Hematopoietic multipotent progenitor cell treated with erythropoietin and hydrocortisone succinate and interleukin-3 and kit ligand, for 8 days (in vitro differentiated cells): ENCODE results near the gene DCDC1.

ENCODE experiments used
- DNase-seq: peaks from one replicate; pipeline ENCODE4 v3.0.0-alpha.2; 2015

The DCDC1 gene

DNA sequence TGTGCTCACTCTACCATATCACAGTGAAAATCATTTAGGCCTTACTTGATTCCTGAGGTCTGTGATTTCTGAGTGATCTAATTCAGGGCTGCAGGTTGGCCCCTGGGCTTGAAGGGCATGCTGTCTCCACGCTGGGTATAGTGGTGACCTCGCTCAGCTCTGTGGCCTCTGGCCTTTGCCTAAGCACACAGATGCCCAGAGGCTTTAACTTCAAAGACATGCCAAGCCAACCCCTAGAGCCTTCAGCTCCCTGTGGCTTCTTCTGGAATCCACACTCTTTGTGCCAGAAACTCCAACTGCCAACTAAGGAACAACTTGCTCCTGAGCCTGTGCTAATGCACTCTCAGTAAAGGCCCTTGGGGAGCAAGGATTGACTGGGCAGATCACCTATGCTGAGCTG lies 550.8 kb downstream of the DCDC1 start:
- DNase-seq = no peak

- no peak for DNase-seq
Measured at GRCh38 chr11:30816959-30817880, 552.3 kb downstream of the DCDC1 start.

GRCh38 chr11:30815619-30816018 lies 553.9 kb downstream of the DCDC1 start:
- DNase-seq = no peak

GRCh38 chr11:30814737-30815136 lies 554.8 kb downstream of the DCDC1 start:
- no peak for DNase-seq
